Non-pigmented ciliary epithelial cell (primary cell): ENCODE measurements around the gene TRPV3.
"Not testable (repeated sequence)": the region's sequence is repeated elsewhere in the genome, so short reads cannot be mapped to it uniquely, and the experiment has no call there.

Source experiments
- DNase-seq: peaks from one replicate; pipeline ENCODE4 v3.0.0-alpha.2; 2010; ENCODE audit warnings: low read depth

The TRPV3 gene

GRCh38 chr17:3573246-3574100 is 15.9 kb upstream of the TRPV3 start:
- DNase-seq: no peak

- DNase-seq: no peak
These were observed 14.6 kb upstream of the TRPV3 start for GRCh38 chr17:3572231-3572630.

GRCh38 chr17:3571043-3571900 is 13.7 kb upstream of the TRPV3 start:
- DNase-seq: no peak

GRCh38 chr17:3569534-3570137 is 12.0 kb upstream of the TRPV3 start:
- no peak for DNase-seq

- no peak for DNase-seq
These were observed 8.9 kb upstream of the TRPV3 start for GRCh38 chr17:3566551-3566950.

- DNase-seq: no peak
These were observed 7.5 kb upstream of the TRPV3 start for GRCh38 chr17:3565143-3565542.

- not testable (repeated sequence) for DNase-seq
These were observed 6.6 kb upstream of the TRPV3 start for GRCh38 chr17:3564241-3564640.

- no peak for DNase-seq
These were observed 1.6 kb upstream of the TRPV3 start for GRCh38 chr17:3559270-3559645.

GRCh38 chr17:3558603-3559269 is 1.1 kb upstream of the TRPV3 start:
- DNase-seq: no peak

GRCh38 chr17:3556916-3557767 is 470 bp downstream of the TRPV3 start:
- DNase-seq: no peak

GRCh38 chr17:3556239-3556915 is 1.2 kb downstream of the TRPV3 start:
- no peak for DNase-seq

GRCh38 chr17:3555189-3555796 is 2.3 kb downstream of the TRPV3 start:
- DNase-seq: no peak

GRCh38 chr17:3554440-3554839 is 3.2 kb downstream of the TRPV3 start:
- no peak for DNase-seq

GRCh38 chr17:3553419-3554401 is 3.9 kb downstream of the TRPV3 start:
- DNase-seq: no peak

- no peak for DNase-seq
These were observed 4.7 kb downstream of the TRPV3 start for GRCh38 chr17:3552916-3553315.

- no peak for DNase-seq
These were observed 6.4 kb downstream of the TRPV3 start for GRCh38 chr17:3551189-3551588.

- no peak for DNase-seq
These were observed 7.9 kb downstream of the TRPV3 start for GRCh38 chr17:3549610-3550162.

- no peak for DNase-seq
These were observed 10.0 kb downstream of the TRPV3 start for GRCh38 chr17:3547628-3548027.

- no peak for DNase-seq
These were observed 10.6 kb downstream of the TRPV3 start for GRCh38 chr17:3546997-3547396.
